GM23338 (cell line): ENCODE results near the gene GRIA1. TPM values are rescaled to one million over a fixed set of nuclear protein-coding genes. Genes with fewer than 3 reads are reported as not detected.

Experiments
- ATAC-seq: fragments of 200-7000 bp; cut with Tn5 transposase; 3 replicates; pipeline ENCODE4 v1.9.1; 2020
- DNase-seq: peaks from one replicate; pipeline ENCODE4 v3.0.0-alpha.2; 2015; ENCODE audit warnings: low spot score
- H2AFZ ChIP-seq: fragments of 200-600 bp; sonication (generic); 2 replicates; pipeline ENCODE4 v1.8.0; 2016; ENCODE audit warnings: antibody characterized with exemption, mild to moderate bottlenecking, moderate library complexity
- H3F3A ChIP-seq: fragments of 200-600 bp; sonication (generic); replicated peaks from 2 replicates; pipeline ENCODE4 v1.8.0; 2017; ENCODE audit warnings: antibody characterized with exemption, mixed run types, low read depth
- H3K27ac ChIP-seq: fragments of 200-600 bp; sonication (generic); 2 replicates; pipeline ENCODE4 v1.6.1; 2016; ENCODE audit warnings: low read depth
- H3K27me3 ChIP-seq: fragments of 200-600 bp; sonication (generic); 2 replicates; pipeline ENCODE4 v1.8.0; 2016; ENCODE audit warnings: mild to moderate bottlenecking, mixed run types, moderate library complexity; ENCODE audit not compliant: insufficient read depth
- H3K36me3 ChIP-seq: fragments of 200-600 bp; sonication (generic); 2 replicates; pipeline ENCODE4 v1.8.0; 2016; ENCODE audit warnings: mild to moderate bottlenecking; ENCODE audit not compliant: insufficient read depth
- H3K4me1 ChIP-seq: fragments of 200-600 bp; sonication (generic); 2 replicates; pipeline ENCODE4 v1.8.0; 2016; ENCODE audit warnings: mild to moderate bottlenecking, moderate library complexity; ENCODE audit not compliant: insufficient read depth
- H3K4me2 ChIP-seq: fragments of 200-600 bp; sonication (generic); 2 replicates; pipeline ENCODE4 v1.7.1; 2017; ENCODE audit warnings: mixed run types
- H3K4me3 ChIP-seq: fragments of 200-600 bp; sonication (generic); 2 replicates; pipeline ENCODE4 v1.6.1; 2016; ENCODE audit warnings: mixed run types
- H3K79me2 ChIP-seq: fragments of 200-600 bp; sonication (generic); replicated peaks from 2 replicates; pipeline ENCODE4 v1.8.0; 2017; ENCODE audit warnings: mild to moderate bottlenecking; ENCODE audit not compliant: insufficient read depth
- H3K9me2 ChIP-seq: fragments of 200-600 bp; sonication (generic); 2 replicates; pipeline ENCODE4 v1.8.0; 2017; ENCODE audit not compliant: insufficient read depth
- H4K20me1 ChIP-seq: fragments of 200-600 bp; sonication (generic); replicated peaks from 2 replicates; pipeline ENCODE4 v1.8.0; 2017; ENCODE audit warnings: mild to moderate bottlenecking; ENCODE audit not compliant: insufficient read depth
- H3K27ac Mint-ChIP-seq: 2 replicates; pipeline ENCODE4 v1.8.0; 2020; ENCODE audit warnings: inconsistent platforms, mild to moderate bottlenecking, moderate library complexity, mixed read lengths
- H3K27me3 Mint-ChIP-seq: 3 replicates; pipeline ENCODE4 v1.8.0; 2022; ENCODE audit warnings: low read depth, mild to moderate bottlenecking, moderate library complexity, mixed read lengths, inconsistent platforms; ENCODE audit not compliant: insufficient read depth, poor library complexity
- H3K36me3 Mint-ChIP-seq: 3 replicates; pipeline ENCODE4 v1.8.0; 2021; ENCODE audit warnings: low read depth, mild to moderate bottlenecking, inconsistent platforms, moderate library complexity, mixed read lengths
- H3K4me1 Mint-ChIP-seq: 3 replicates; pipeline ENCODE4 v1.8.0; 2020; ENCODE audit warnings: mild to moderate bottlenecking, inconsistent platforms, mixed read lengths
- H3K4me3 Mint-ChIP-seq: 3 replicates; pipeline ENCODE4 v1.8.0; 2021; ENCODE audit warnings: moderate library complexity, mild to moderate bottlenecking, inconsistent platforms, mixed read lengths
- H3K9me3 Mint-ChIP-seq: 3 replicates; pipeline ENCODE4 v1.8.0; 2020; ENCODE audit warnings: moderate library complexity, mild to moderate bottlenecking, inconsistent platforms, mixed read lengths
- CREB1 ChIP-seq: fragments of 250-450 bp; sonication (Bioruptor Pico); IDR thresholded peaks from 2 replicates; pipeline ENCODE4 v1.5.0; 2020; ENCODE audit warnings: low read depth, mild to moderate bottlenecking, moderate library complexity
- ETS1 ChIP-seq: IDR thresholded peaks from 2 replicates; pipeline ENCODE4 v1.6.1; 2016; ENCODE audit warnings: antibody characterized with exemption
- EZH2 ChIP-seq: fragments of 200-600 bp; sonication (generic); IDR thresholded peaks from one replicate; pipeline ENCODE4 v1.8.0; 2017; ENCODE audit warnings: antibody characterized with exemption, mild to moderate bottlenecking, low read depth; ENCODE audit not compliant: unreplicated experiment
- EZH2phosphoT487 ChIP-seq: fragments of 200-600 bp; sonication (generic); IDR thresholded peaks from one replicate; pipeline ENCODE4 v1.8.1; 2018; ENCODE audit warnings: antibody characterized with exemption; ENCODE audit not compliant: unreplicated experiment
- JUNB ChIP-seq: IDR thresholded peaks from one replicate; pipeline ENCODE4 v1.6.1; 2016; ENCODE audit warnings: antibody characterized with exemption; ENCODE audit not compliant: unreplicated experiment
- NANOG ChIP-seq: IDR thresholded peaks from 2 replicates; pipeline ENCODE4 v1.6.1; 2016; ENCODE audit warnings: antibody characterized with exemption, borderline replicate concordance
- REST ChIP-seq: IDR thresholded peaks from one replicate; pipeline ENCODE4 v1.6.1; 2018; ENCODE audit warnings: antibody characterized with exemption; ENCODE audit not compliant: unreplicated experiment
- STAT1 ChIP-seq: IDR thresholded peaks from one replicate; pipeline ENCODE4 v1.6.1; 2016; ENCODE audit warnings: antibody characterized with exemption; ENCODE audit not compliant: unreplicated experiment
- ZNF114 ChIP-seq: fragments of 250-450 bp; sonication (Bioruptor Pico); IDR thresholded peaks from 2 replicates; pipeline ENCODE4 v1.5.0; 2020; ENCODE audit warnings: mild to moderate bottlenecking, moderate library complexity
- ZNF331 ChIP-seq: fragments of 250-450 bp; sonication (Bioruptor Pico); IDR thresholded peaks from 2 replicates; pipeline ENCODE4 v1.5.0; 2020; ENCODE audit warnings: low read depth, mild to moderate bottlenecking, moderate library complexity
- ZNF462 ChIP-seq: fragments of 250-450 bp; sonication (Bioruptor Pico); IDR thresholded peaks from 2 replicates; pipeline ENCODE4 v1.5.0; 2020; ENCODE audit warnings: mild to moderate bottlenecking, moderate library complexity
- polyA plus RNA-seq: library from polyadenylated mRNA; unstranded; fragments of >200 nt; fragmentation: Nextera tagmentation; extraction: Ambion mirVana; gene quantifications from 2 replicates; pipeline ENCODE4 v1.2.1, GENCODE V29; 2016
- total RNA-seq: library from RNA; depleted of rRNA; stranded (reverse); fragments of >200 nt; shearing (Covaris generic); gene quantifications from 2 replicates; pipeline ENCODE4 v1.2.3, GENCODE V29; 2014

GRIA1 gene
- total and polyA plus RNA-seq, 2 experiments from 2014 or later: 1.0 to 1.7 TPM

DNA sequence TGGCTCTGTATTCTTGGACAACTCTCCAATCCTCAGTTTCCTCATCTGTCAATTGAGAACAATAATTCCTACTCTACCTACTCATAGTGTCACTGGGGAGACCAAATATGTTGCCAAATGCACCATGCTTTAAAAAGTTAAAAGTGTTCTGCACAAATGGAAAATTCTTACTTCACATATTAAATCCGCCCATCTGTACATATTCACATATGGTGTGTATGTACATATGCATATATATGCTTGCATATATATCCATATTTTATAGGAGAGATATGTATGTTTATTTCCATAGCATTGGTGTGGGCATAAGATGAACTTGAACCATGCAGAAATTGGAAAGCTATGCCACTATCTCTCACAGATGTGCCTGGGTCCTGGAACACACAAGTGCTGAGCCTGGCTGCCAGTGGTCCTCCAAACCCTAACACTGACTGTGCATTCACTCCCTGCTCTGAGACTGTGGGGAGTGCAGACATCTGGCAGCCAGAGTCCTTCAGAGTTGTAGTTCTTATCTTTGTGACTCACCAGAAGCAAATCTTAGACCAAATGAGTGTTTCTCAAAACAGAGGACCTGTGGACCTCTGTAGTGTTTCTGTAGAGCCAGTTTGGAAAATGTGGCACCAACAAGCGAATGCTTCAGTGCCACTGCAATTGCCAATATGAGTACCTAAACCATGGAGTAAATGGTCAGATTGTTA lies 168.7 kb downstream of the GRIA1 start (continued):
- TF ChIP-seq ETS1 (no peak), JUNB (no peak), ZNF114 (no peak)

DNA sequence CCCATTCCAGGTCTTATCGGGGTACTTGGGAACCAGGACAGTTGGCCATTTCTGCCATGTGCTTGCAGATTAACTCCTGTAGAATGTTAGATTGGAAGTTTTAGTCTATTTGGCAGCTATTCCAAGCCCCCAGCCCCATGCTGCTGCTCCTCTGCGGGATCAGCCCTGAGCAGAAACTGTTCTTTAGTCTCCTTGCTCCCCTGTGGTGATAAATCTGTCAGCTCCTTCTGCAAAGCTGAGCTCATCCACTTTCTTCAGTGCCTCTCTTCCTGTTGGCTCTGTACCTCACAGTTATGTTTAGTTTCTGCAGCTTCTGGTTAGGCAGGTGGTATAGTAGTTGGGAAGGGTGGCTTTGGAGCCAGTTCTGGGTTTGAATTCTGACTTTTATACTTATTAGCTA lies 170.4 kb downstream of the GRIA1 start:
- H3K27me3 ChIP-seq: no peaks in the 10 kb centered on the region
- H3K4me3 ChIP-seq: no peak overlapping the region
- ATAC-seq (peak; percentile 86), DNase-seq (peak; percentile 15)
- no peaks in the 10 kb centered on the region for H3K36me3 Mint-ChIP-seq
- H3K4me3 Mint-ChIP-seq: no peak overlapping the region
- H3K9me3 Mint-ChIP-seq: no peaks in the 10 kb centered on the region
- no peak overlapping the region for H3K4me2 ChIP-seq
- peaks cover 28% of the 10 kb centered on the region for H3K4me1 Mint-ChIP-seq
- H3F3A ChIP-seq: no peaks in the 10 kb centered on the region
- H3K27me3 Mint-ChIP-seq: no peaks in the 10 kb centered on the region
- H3K4me1 ChIP-seq: 0 out of 2 replicates have a peak, but pooled peaks cover 3% of the 10 kb centered on the region
- H3K27ac Mint-ChIP-seq: no peak overlapping the region
- no peaks in the 10 kb centered on the region for H3K79me2 ChIP-seq
- H3K27ac ChIP-seq: no peak overlapping the region
- no peaks in the 10 kb centered on the region for H4K20me1 ChIP-seq
- no peaks in the 10 kb centered on the region for H3K36me3 ChIP-seq
- H3K9me2 ChIP-seq: no peaks in the 10 kb centered on the region
- H2AFZ ChIP-seq: no peak overlapping the region
- no peak for TF ChIP-seq EZH2phosphoT487
- no peak for TF ChIP-seq STAT1
- TF ChIP-seq ZNF462 (CRISPR knock-in tag): no peak
- no peak for TF ChIP-seq JUNB
- no peak for TF ChIP-seq EZH2
- TF ChIP-seq ETS1: no peak
- TF ChIP-seq ZNF331 (CRISPR knock-in tag): no peak
- TF ChIP-seq REST: no peak
- TF ChIP-seq NANOG: no peak
- no peak for TF ChIP-seq CREB1 (CRISPR knock-in tag)
